Lower leg skin (tissue), 4 donors: ENCODE results near the gene ZSCAN2. TPM values are rescaled to one million over a fixed set of nuclear protein-coding genes. Genes with fewer than 3 reads are reported as not detected.

Experiments
- DNase-seq, 2 donors: peaks; one replicate each; pipeline ENCODE4 v3.0.0-alpha.2; 2019; ENCODE audit warnings: low spot score in 2 of 2
- H3K4me3 ChIP-seq: fragments of 200-600 bp; sonication (generic); 2 replicates; pipeline ENCODE4 v1.5.1; 2017; ENCODE audit warnings: mild to moderate bottlenecking, low read depth; ENCODE audit not compliant: poor library complexity, severe bottlenecking
- CTCF ChIP-seq, 3 donors: fragments of 450-650 bp; IDR thresholded peaks; one replicate each; pipeline ENCODE4 v1.5.1; 2016; ENCODE audit warnings: antibody characterized with exemption in 3 of 3, mild to moderate bottlenecking in 3 of 3, moderate library complexity in 2 of 3
- POLR2A ChIP-seq, 2 donors: fragments of 450-650 bp; IDR thresholded peaks; one replicate each; pipeline ENCODE4 v1.6.1; 2016 to 2017; ENCODE audit warnings: antibody characterized with exemption in 2 of 2, mild to moderate bottlenecking in 1 of 2, moderate library complexity in 1 of 2
- WGBS, 2 donors: methylation state at CpG; one replicate each; pipeline ENCODE4 v1.1.5; 2018; 5-methylcytosine and 5-hydroxymethylcytosine counted together
- intact Hi-C: fragments of 100-400 bp; cut with DNase I; formaldehyde crosslinking; loops from one replicate; pipeline ENCODE4 v1.15.0; 2023; ENCODE audit warnings: low total_unique reads
- total RNA-seq, 4 donors: library from RNA; depleted of rRNA; stranded (reverse); fragments of >200 nt; gene quantifications; one replicate each; pipeline ENCODE4 v1.1.0, GENCODE V29; 2016

The ZSCAN2 gene
- total RNA-seq, 4 donors from 2014 or later, result 3.0 to 11.4 (median 6.7) TPM

GRCh38 chr15:84588053-84588874, 12.5 kb upstream of the ZSCAN2 start:
- intact Hi-C loops, result loop anchor here (5.0 kb wide), 1 partner anchor 339 kb away; no protein-coding TSS in a partner anchor
- H3K4me3 ChIP-seq, result no peak overlapping the region
- DNase-seq, result peak; percentile 69 to 96
- TF ChIP-seq POLR2A (IDR thresholded peaks at IDR 0.05), result no peak
- TF ChIP-seq CTCF (IDR thresholded peaks at IDR 0.05), result no peak
- 28 to 33% methylated on average over 22 to 25 of the region's 26 CpGs for WGBS, 2 donors

- DNase-seq, result no peak
- H3K4me3 ChIP-seq, result no peak overlapping the region
- no peak for TF ChIP-seq POLR2A (IDR thresholded peaks at IDR 0.05)
- TF ChIP-seq CTCF (IDR thresholded peaks at IDR 0.05), result no peak
- 83 to 90% methylated on average over 2 of the region's 2 CpGs for WGBS, 2 donors
- intact Hi-C loops, result no loop called here
Observed at GRCh38 chr15:84590406-84590805, 10.4 kb upstream of the ZSCAN2 start.

GRCh38 chr15:84591815-84592214, 9.0 kb upstream of the ZSCAN2 start:
- TF ChIP-seq POLR2A (IDR thresholded peaks at IDR 0.05) (no peak), CTCF (IDR thresholded peaks at IDR 0.05) (no peak)
- intact Hi-C loops, result no loop called here
- DNase-seq, result no peak
- no peak overlapping the region for H3K4me3 ChIP-seq
- WGBS, 2 donors, result 95 to 100% methylated on average over 1 of the region's 1 CpG

- DNase-seq, result peak in 1 of 2 donors; percentile 60
- intact Hi-C loops, result no loop called here
- no peak overlapping the region for H3K4me3 ChIP-seq
- 63 to 84% methylated on average over 3 of the region's 3 CpGs for WGBS, 2 donors
- TF ChIP-seq CTCF (IDR thresholded peaks at IDR 0.05) (no peak), POLR2A (IDR thresholded peaks at IDR 0.05) (no peak)
Observed at GRCh38 chr15:84594617-84595290, 6.1 kb upstream of the ZSCAN2 start.

- 79 to 84% methylated on average over 2 of the region's 2 CpGs for WGBS, 2 donors
- TF ChIP-seq CTCF (IDR thresholded peaks at IDR 0.05), result no peak
- no peak for TF ChIP-seq POLR2A (IDR thresholded peaks at IDR 0.05)
- H3K4me3 ChIP-seq, result no peak overlapping the region
- DNase-seq, result peak in 1 of 2 donors; percentile 49
- intact Hi-C loops, result no loop called here
Observed at GRCh38 chr15:84595660-84596059, 5.1 kb upstream of the ZSCAN2 start.
